GM23338 (cell line): ENCODE data around the gene MAPRE3.

Experiments used
- CREB1 ChIP-seq: fragments of 250-450 bp; sonication (Bioruptor Pico); IDR thresholded peaks from 2 replicates; pipeline ENCODE4 v1.5.0; 2020; ENCODE audit warnings: low read depth, mild to moderate bottlenecking, moderate library complexity
- EZH2 ChIP-seq: fragments of 200-600 bp; sonication (generic); IDR thresholded peaks from one replicate; pipeline ENCODE4 v1.8.0; 2017; ENCODE audit warnings: antibody characterized with exemption, mild to moderate bottlenecking, low read depth; ENCODE audit not compliant: unreplicated experiment
- EZH2phosphoT487 ChIP-seq: fragments of 200-600 bp; sonication (generic); IDR thresholded peaks from one replicate; pipeline ENCODE4 v1.8.1; 2018; ENCODE audit warnings: antibody characterized with exemption; ENCODE audit not compliant: unreplicated experiment
- JUNB ChIP-seq: IDR thresholded peaks from one replicate; pipeline ENCODE4 v1.6.1; 2016; ENCODE audit warnings: antibody characterized with exemption; ENCODE audit not compliant: unreplicated experiment
- POLR2AphosphoS5 ChIP-seq: IDR thresholded peaks from 2 replicates; pipeline ENCODE4 v1.6.1; 2016; ENCODE audit warnings: antibody characterized with exemption, low read depth
- REST ChIP-seq: IDR thresholded peaks from one replicate; pipeline ENCODE4 v1.6.1; 2018; ENCODE audit warnings: antibody characterized with exemption; ENCODE audit not compliant: unreplicated experiment
- ZNF114 ChIP-seq: fragments of 250-450 bp; sonication (Bioruptor Pico); IDR thresholded peaks from 2 replicates; pipeline ENCODE4 v1.5.0; 2020; ENCODE audit warnings: mild to moderate bottlenecking, moderate library complexity
- TF ChIP-seq, protein P1 (sequence below), 2 experiments: fragments of 200-600 bp in 1 of 2; sonication (generic) in 1 of 2; conservative IDR thresholded peaks; 2 replicates each; pipeline versions ENCODE4 v1.5.1 to v1.6.1; 2016 to 2017; ENCODE audit warnings: antibody characterized with exemption in 2 of 2, low read depth in 2 of 2, mild to moderate bottlenecking in 2 of 2, moderate library complexity in 1 of 2

- TF ChIP-seq REST (no peak), POLR2AphosphoS5 (no peak), EZH2phosphoT487 (no peak), EZH2 (no peak), ZNF114 (no peak), JUNB (no peak), CREB1 (CRISPR knock-in tag) (no peak)
- TF ChIP-seq, protein P1, sequence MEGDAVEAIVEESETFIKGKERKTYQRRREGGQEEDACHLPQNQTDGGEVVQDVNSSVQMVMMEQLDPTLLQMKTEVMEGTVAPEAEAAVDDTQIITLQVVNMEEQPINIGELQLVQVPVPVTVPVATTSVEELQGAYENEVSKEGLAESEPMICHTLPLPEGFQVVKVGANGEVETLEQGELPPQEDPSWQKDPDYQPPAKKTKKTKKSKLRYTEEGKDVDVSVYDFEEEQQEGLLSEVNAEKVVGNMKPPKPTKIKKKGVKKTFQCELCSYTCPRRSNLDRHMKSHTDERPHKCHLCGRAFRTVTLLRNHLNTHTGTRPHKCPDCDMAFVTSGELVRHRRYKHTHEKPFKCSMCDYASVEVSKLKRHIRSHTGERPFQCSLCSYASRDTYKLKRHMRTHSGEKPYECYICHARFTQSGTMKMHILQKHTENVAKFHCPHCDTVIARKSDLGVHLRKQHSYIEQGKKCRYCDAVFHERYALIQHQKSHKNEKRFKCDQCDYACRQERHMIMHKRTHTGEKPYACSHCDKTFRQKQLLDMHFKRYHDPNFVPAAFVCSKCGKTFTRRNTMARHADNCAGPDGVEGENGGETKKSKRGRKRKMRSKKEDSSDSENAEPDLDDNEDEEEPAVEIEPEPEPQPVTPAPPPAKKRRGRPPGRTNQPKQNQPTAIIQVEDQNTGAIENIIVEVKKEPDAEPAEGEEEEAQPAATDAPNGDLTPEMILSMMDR (conservative IDR thresholded peaks at IDR 0.05; ENCODE audit: low read depth in 2 of 2) = no peak
Observed at GRCh38 chr2:27025281-27025800, 54.9 kb downstream of the MAPRE3 start.
